Subcutaneous adipose tissue (tissue), 4 donors: Measurements from ENCODE around the gene LARP4. TPM values are rescaled to one million over a fixed set of nuclear protein-coding genes. Genes with fewer than 3 reads are reported as not detected.

Experiments used
- total RNA-seq, 4 donors: library from RNA; depleted of rRNA; stranded (reverse); fragments of >200 nt; gene quantifications; one replicate each; pipeline ENCODE4 v1.1.0, GENCODE V29; 2016
- TF ChIP-seq, protein P1 (sequence below): fragments of 450-650 bp; IDR thresholded peaks from one replicate; pipeline ENCODE4 v1.5.1; 2016; ENCODE audit warnings: low read depth, mild to moderate bottlenecking, control low read depth, antibody characterized with exemption, moderate library complexity

LARP4 gene
- total RNA-seq, 4 donors from 2014 or later = 22.2 to 99.5 (median 35.9) TPM

DNA sequence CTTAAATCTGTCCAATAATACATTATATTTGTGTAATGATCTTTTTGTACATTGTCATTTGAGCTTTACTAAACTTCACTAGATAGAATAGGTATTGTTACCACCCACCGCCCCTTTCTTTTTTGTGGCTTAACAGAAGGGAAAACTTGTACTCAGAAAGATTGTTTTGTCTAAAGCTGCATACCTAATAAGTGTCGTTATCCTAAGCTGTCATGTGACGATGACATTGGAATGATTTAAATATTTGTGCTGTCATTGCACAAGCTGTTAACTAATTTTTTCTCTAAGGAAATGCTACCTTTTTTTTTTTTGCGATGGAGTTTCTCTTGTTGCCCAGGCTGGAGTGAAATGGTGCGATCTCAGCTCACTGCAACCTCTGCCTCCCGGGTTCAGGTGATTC is 107.7 kb downstream of the LARP4 start:
- TF ChIP-seq, protein P1, sequence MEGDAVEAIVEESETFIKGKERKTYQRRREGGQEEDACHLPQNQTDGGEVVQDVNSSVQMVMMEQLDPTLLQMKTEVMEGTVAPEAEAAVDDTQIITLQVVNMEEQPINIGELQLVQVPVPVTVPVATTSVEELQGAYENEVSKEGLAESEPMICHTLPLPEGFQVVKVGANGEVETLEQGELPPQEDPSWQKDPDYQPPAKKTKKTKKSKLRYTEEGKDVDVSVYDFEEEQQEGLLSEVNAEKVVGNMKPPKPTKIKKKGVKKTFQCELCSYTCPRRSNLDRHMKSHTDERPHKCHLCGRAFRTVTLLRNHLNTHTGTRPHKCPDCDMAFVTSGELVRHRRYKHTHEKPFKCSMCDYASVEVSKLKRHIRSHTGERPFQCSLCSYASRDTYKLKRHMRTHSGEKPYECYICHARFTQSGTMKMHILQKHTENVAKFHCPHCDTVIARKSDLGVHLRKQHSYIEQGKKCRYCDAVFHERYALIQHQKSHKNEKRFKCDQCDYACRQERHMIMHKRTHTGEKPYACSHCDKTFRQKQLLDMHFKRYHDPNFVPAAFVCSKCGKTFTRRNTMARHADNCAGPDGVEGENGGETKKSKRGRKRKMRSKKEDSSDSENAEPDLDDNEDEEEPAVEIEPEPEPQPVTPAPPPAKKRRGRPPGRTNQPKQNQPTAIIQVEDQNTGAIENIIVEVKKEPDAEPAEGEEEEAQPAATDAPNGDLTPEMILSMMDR = no peak

DNA sequence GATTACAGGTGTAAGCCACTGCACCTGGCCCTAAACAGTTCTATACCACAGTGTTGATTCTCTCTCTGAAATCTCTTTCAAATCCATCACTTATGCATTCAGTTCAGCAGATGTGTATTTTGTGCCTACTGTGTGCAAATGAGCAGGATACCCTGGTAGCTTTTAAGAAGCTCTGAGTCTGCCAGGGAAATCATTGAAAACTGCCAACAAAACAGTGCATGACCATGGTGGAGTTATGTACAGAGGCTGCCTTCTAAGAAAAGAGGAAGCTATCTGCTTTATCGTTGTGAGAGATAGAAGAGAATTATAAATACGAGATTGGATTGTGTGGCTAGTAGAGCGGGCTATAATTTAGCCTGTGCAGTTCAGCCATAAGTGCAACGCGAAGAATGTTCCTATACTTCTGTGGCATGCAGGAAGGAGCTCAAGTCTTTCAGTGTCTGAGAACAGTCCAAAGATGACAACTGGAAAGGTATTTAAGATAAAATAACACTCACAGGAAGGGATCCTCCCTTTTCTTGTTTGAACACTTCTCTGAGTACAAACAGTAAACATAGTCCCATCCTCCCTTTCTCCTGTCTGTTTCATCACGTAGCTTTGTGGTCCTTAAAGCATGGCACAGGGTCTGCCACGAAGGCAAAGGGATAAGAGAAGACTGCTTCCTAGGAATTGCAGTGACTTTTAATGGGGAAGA is 108.4 kb downstream of the LARP4 start:
- TF ChIP-seq, protein P1 = no peak

DNA sequence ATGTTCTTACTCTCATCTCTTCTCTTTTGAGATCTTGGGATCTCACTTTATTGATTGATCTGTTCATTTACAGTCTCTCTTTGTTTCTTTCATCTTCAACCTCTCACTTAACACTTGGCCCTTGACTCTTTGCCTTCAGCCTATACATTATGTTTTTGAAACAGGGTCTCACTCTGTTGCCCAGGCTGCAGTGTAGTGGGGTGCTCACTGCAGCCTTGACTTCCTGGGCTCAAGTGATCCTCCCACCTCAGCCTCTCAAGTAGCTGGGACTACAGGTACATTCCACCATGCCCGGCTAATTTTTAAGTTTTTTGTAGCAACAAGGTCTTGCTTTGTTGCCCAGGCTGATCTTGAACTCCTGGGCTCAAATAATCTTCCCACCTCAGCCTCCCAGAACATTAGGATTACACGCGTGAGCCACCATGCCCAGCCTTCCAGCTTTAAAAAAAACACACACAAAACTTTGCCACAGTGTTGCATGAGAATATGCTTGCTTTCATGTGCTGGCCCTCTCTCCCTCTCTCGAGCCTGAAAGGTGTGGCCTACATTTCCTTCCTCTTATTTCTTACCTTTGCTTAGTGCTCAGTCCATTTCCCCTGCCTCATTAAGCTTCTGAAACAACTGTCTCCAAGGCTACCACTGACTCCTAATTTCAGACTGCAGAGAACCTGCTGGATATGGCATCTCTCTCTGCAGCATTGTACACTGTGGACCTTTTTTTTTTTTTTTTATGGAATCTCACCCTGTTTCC is 114.0 kb downstream of the LARP4 start:
- TF ChIP-seq, protein P1 = no peak

DNA sequence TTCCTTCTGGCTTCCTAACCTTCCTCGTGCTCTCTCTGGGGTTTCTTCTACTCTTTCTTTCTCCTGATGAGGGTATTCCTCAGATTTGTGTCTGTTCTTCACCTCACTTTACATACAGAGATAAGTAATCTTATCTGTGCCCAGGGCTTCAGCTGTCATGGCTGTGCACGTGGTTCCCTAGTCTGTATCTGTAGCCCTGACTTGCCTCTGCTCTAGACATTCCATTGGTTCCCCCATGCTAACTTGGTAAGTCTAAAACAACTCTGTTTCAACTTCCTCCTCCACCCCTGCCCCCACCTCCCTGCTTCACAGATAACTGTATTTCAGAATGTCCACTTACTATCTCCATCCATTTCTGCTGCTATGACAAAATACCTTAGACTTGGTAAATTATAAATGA is 114.9 kb downstream of the LARP4 start:
- TF ChIP-seq, protein P1 = no peak

DNA sequence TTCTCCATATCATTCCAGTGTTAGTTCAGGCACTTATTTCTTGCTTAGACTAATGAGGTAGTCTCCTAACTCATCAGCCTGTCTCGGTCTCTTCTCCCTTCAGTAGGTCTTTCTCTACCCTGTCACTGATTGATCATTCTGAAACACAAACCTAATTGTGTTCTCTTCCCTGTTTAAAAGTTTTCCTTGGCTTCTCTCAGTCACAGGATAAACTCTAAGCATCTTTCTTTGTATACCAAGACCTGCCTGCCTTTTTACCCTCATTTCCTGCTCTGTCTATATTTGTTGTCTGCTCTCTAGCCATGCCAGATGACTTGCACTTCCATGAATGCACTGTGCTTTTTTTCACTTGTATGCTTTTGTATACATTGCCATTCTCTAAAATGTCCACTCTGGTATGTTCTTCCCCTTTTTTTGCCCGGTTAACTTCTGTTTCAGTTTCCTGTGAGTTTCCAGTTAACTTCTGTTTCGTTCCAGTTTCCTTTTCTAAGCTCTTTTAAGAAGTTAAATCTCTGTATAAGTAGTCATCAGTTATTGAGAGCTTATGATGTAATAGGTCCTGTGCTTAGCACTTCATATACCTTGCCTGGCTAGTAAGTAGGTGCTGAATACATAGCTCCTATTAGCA is 116.8 kb downstream of the LARP4 start:
- TF ChIP-seq, protein P1 = no peak

DNA sequence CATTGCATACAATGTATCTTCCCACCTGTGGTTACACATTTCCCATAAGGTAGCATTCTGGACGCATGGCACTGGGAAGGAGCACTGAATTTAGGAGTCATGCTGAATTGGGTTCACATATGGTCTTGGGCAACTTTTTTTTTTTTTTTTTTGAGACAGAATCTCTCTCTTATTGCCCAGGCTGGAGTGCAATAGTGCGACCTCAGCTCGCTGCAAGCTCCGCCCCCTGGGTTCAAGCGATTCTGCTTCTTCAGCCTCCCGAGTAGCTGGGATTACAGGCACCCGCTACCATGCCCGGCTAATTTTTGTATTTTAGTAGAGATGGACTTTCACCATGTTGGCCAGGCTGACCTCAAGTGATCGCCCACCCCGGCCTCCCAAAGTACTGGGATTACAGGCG is 117.4 kb downstream of the LARP4 start:
- TF ChIP-seq, protein P1 = no peak

DNA sequence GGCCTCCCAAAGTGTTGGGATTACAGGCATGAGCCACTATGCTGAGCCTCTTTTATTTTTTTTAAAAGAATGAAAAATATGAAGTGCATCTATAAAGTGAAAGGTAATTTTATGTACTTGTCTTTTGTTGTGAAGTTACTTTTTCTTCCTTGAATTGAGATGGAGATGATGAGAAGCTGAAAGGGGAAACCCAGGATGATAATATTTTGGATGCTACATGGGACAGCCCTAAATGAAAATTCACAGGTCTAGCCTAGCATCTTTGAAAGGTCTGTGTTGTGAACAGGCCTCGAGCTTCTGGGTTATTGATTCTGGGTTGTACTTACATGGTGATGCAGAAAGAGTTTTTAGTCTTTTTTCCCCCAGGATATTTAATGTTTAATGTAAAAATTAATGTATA is 118.7 kb downstream of the LARP4 start:
- TF ChIP-seq, protein P1 = no peak
